SK-N-SH treated with all-trans-retinoic acid at 6 μM for 48 hours (cell line): ENCODE results near the gene LOC128125822.

ENCODE experiments used
- ATAC-seq: fragments of 200-7000 bp; cut with Tn5 transposase; 3 replicates; pipeline ENCODE4 v1.9.1; 2020; ENCODE audit warnings: mild to moderate bottlenecking, moderate library complexity
- ARNTL ChIP-seq: fragments of 450-650 bp; formaldehyde crosslinking; IDR thresholded peaks from 2 replicates; pipeline ENCODE4 v1.5.0; 2020; ENCODE audit warnings: low read depth, mild to moderate bottlenecking, moderate library complexity, borderline replicate concordance
- CSDC2 ChIP-seq: fragments of 250-450 bp; sonication (Bioruptor Pico); IDR thresholded peaks from 2 replicates; pipeline ENCODE4 v1.5.0; 2020; ENCODE audit warnings: mild to moderate bottlenecking, moderate library complexity
- CSRNP3 ChIP-seq: fragments of 250-450 bp; sonication (Bioruptor Pico); IDR thresholded peaks from 2 replicates; pipeline ENCODE4 v1.5.1; 2021; ENCODE audit warnings: mild to moderate bottlenecking, moderate library complexity
- ESRRG ChIP-seq: fragments of 250-450 bp; sonication (Bioruptor Pico); IDR thresholded peaks from 2 replicates; pipeline ENCODE4 v1.6.1; 2021; ENCODE audit warnings: mild to moderate bottlenecking
- GLIS3 ChIP-seq: fragments of 250-450 bp; sonication (Bioruptor Pico); IDR thresholded peaks from 2 replicates; pipeline ENCODE4 v1.5.0; 2020; ENCODE audit warnings: mild to moderate bottlenecking, moderate library complexity
- ISL1 ChIP-seq: fragments of 250-450 bp; sonication (Bioruptor Pico); IDR thresholded peaks from 2 replicates; pipeline ENCODE4 v2.1.2; 2022; ENCODE audit warnings: mild to moderate bottlenecking, moderate library complexity
- OSR1 ChIP-seq: fragments of 250-450 bp; sonication (Bioruptor Pico); IDR thresholded peaks from 2 replicates; pipeline ENCODE4 v1.8.0; 2022; ENCODE audit warnings: moderate library complexity, mild to moderate bottlenecking, inconsistent platforms
- PATZ1 ChIP-seq: fragments of 250-450 bp; sonication (Bioruptor Pico); IDR thresholded peaks from 2 replicates; pipeline ENCODE4 v1.8.0; 2020; ENCODE audit warnings: mild to moderate bottlenecking, moderate library complexity, borderline replicate concordance
- POU6F1 ChIP-seq: fragments of 250-450 bp; sonication (Bioruptor Pico); IDR thresholded peaks from 2 replicates; pipeline ENCODE4 v1.8.0; 2021; ENCODE audit warnings: low read depth, mild to moderate bottlenecking, moderate library complexity, borderline replicate concordance
- PPARA ChIP-seq: fragments of 250-450 bp; sonication (Bioruptor Pico); IDR thresholded peaks from 2 replicates; pipeline ENCODE4 v1.5.0; 2020; ENCODE audit warnings: mild to moderate bottlenecking, borderline replicate concordance
- RARB ChIP-seq: fragments of 250-450 bp; sonication (Bioruptor Pico); IDR thresholded peaks from 2 replicates; pipeline ENCODE4 v1.8.0; 2021; ENCODE audit warnings: mild to moderate bottlenecking, moderate library complexity
- SNAI2 ChIP-seq: fragments of 250-450 bp; sonication (Bioruptor Pico); IDR thresholded peaks from 2 replicates; pipeline ENCODE4 v1.5.0; 2020; ENCODE audit warnings: mild to moderate bottlenecking, moderate library complexity
- TCF4 ChIP-seq: fragments of 250-450 bp; sonication (Bioruptor Pico); IDR thresholded peaks from 2 replicates; pipeline ENCODE4 v1.8.0; 2021; ENCODE audit warnings: mild to moderate bottlenecking, moderate library complexity, borderline replicate concordance
- TOX ChIP-seq: fragments of 250-450 bp; sonication (Bioruptor Pico); IDR thresholded peaks from 2 replicates; pipeline ENCODE4 v1.8.0; 2021; ENCODE audit warnings: mild to moderate bottlenecking, moderate library complexity, borderline replicate concordance
- TSHZ2 ChIP-seq: fragments of 250-450 bp; sonication (Bioruptor Pico); IDR thresholded peaks from 2 replicates; pipeline ENCODE4 v1.5.0; 2020; ENCODE audit warnings: mild to moderate bottlenecking, moderate library complexity
- ZC3H10 ChIP-seq: fragments of 250-450 bp; sonication (Bioruptor Pico); IDR thresholded peaks from 2 replicates; pipeline ENCODE4 v1.5.1; 2021; ENCODE audit warnings: mild to moderate bottlenecking, moderate library complexity
- ZFP30 ChIP-seq: fragments of 450-650 bp; formaldehyde crosslinking; IDR thresholded peaks from 2 replicates; pipeline ENCODE4 v1.5.0; 2022; ENCODE audit warnings: mild to moderate bottlenecking, moderate library complexity
- ZNF565 ChIP-seq: fragments of 450-650 bp; formaldehyde crosslinking; conservative IDR thresholded peaks from 2 replicates; pipeline ENCODE4 v1.5.0; 2020; ENCODE audit warnings: low read depth, mild to moderate bottlenecking, moderate library complexity
- ZNF70 ChIP-seq: fragments of 450-650 bp; formaldehyde crosslinking; IDR thresholded peaks from 2 replicates; pipeline ENCODE4 v1.5.0; 2020; ENCODE audit warnings: mild to moderate bottlenecking, moderate library complexity
- ZNF8 ChIP-seq: fragments of 450-650 bp; formaldehyde crosslinking; IDR thresholded peaks from 2 replicates; pipeline ENCODE4 v1.5.0; 2020; ENCODE audit warnings: mild to moderate bottlenecking, moderate library complexity
- TF ChIP-seq, protein P1 (sequence below): fragments of 250-450 bp; sonication (Bioruptor Pico); IDR thresholded peaks from 2 replicates; pipeline ENCODE4 v1.5.1; 2020; ENCODE audit warnings: low read depth, mild to moderate bottlenecking, moderate library complexity

Gene LOC128125822

DNA sequence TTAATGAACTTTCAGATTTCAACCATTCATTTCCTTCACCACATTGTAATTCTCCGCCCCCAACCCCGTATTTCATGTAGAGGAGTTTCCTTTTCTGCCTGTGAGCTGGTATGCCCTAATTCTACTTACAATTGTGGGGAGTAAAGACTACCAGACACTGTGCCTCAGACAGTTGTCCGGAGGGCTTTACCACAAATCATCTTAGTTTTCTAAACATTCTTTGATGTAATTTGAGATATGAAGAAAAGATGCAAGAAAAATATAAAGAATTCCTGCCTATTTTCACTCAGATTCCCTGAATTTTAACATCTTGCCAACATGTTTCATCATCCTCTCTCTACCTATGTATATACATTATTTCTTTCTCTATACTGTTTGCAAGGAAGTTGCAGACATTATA is 28.3 kb upstream of the LOC128125822 start:
- peak; percentile 53; the same call in 2 of the 3 replicates for ATAC-seq
- TF ChIP-seq OSR1 (no peak), CSRNP3 (CRISPR knock-in tag) (no peak), PATZ1 (CRISPR knock-in tag) (no peak), ZC3H10 (no peak), TCF4 (CRISPR knock-in tag) (no peak), SNAI2 (CRISPR knock-in tag) (no peak), PPARA (CRISPR knock-in tag) (no peak), TOX (CRISPR knock-in tag) (no peak)

DNA sequence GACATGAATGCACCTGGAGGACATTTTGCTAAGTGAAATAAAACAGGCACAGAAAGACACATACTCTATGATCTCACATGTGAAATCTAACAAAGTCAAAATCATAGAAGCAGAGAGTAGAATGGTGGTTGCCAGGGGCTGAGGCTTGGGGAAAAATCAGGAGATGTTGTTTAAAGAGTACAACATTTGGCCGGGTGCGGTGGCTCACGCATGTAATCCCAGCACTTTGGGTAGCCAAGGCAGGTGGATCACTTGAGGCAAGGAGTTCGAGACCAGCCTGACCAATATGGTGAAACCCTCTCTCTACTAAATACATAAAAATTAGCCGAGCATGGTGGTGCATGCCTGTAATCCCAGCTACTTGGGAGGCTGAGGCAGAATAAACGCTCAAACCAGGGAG is 26.0 kb upstream of the LOC128125822 start:
- TF ChIP-seq GLIS3 (CRISPR knock-in tag): no peak
- TF ChIP-seq, protein P1, sequence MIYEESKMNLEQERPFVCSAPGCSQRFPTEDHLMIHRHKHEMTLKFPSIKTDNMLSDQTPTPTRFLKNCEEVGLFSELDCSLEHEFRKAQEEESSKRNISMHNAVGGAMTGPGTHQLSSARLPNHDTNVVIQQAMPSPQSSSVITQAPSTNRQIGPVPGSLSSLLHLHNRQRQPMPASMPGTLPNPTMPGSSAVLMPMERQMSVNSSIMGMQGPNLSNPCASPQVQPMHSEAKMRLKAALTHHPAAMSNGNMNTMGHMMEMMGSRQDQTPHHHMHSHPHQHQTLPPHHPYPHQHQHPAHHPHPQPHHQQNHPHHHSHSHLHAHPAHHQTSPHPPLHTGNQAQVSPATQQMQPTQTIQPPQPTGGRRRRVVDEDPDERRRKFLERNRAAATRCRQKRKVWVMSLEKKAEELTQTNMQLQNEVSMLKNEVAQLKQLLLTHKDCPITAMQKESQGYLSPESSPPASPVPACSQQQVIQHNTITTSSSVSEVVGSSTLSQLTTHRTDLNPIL (CRISPR knock-in tag): no peak
- TF ChIP-seq ZNF565 (CRISPR knock-in tag): no peak
- TF ChIP-seq ZC3H10: no peak
- TF ChIP-seq ISL1 (CRISPR knock-in tag): no peak
- TF ChIP-seq ZNF8 (CRISPR knock-in tag): no peak
- TF ChIP-seq POU6F1: no peak
- TF ChIP-seq RARB: no peak
- TF ChIP-seq TCF4 (CRISPR knock-in tag): no peak
- no peak for TF ChIP-seq PATZ1 (CRISPR knock-in tag)
- no peak for TF ChIP-seq SNAI2 (CRISPR knock-in tag)
- TF ChIP-seq CSDC2 (CRISPR knock-in tag): no peak
- no peak for TF ChIP-seq ARNTL
- TF ChIP-seq ZFP30 (CRISPR knock-in tag): no peak
- no peak for TF ChIP-seq ESRRG (CRISPR knock-in tag)
- no peak for TF ChIP-seq TOX (CRISPR knock-in tag)
- TF ChIP-seq TSHZ2: no peak
- no peak for ATAC-seq

GRCh38 chr6:63546697-63547096 is 25.6 kb upstream of the LOC128125822 start:
- ATAC-seq: no peak
- TF ChIP-seq ISL1 (CRISPR knock-in tag): no peak
- no peak for TF ChIP-seq GLIS3 (CRISPR knock-in tag)
- no peak for TF ChIP-seq OSR1
- no peak for TF ChIP-seq ZNF70 (CRISPR knock-in tag)
- TF ChIP-seq ZNF565 (CRISPR knock-in tag): no peak
- no peak for TF ChIP-seq PATZ1 (CRISPR knock-in tag)
- TF ChIP-seq ZC3H10: no peak
- TF ChIP-seq CSDC2 (CRISPR knock-in tag): no peak
- TF ChIP-seq RARB: no peak
- TF ChIP-seq CSRNP3 (CRISPR knock-in tag): no peak
- TF ChIP-seq POU6F1: no peak
